NT2/D1 (cell line): Measurements from ENCODE around the gene PLCH1.
A peak's percentile ranks its signal among the peaks of the same experiment; 100 is the strongest.

Experiments
- DNase-seq: peaks from one replicate; pipeline ENCODE4 v3.0.0-alpha.2; 2011; ENCODE audit warnings: low read depth, low spot score
- H3K27me3 ChIP-seq: 2 replicates; pipeline ENCODE4 v1.6.0; 2011; ENCODE audit warnings: mild to moderate bottlenecking; ENCODE audit not compliant: insufficient read length, insufficient read depth
- H3K36me3 ChIP-seq: 2 replicates; pipeline ENCODE4 v1.6.1; 2011; ENCODE audit warnings: mild to moderate bottlenecking, low read length, mixed read lengths; ENCODE audit not compliant: insufficient read depth, insufficient read length
- H3K4me1 ChIP-seq: 2 replicates; pipeline ENCODE4 v1.5.1; 2011; ENCODE audit not compliant: insufficient read depth, insufficient read length
- H3K4me3 ChIP-seq: 2 replicates; pipeline ENCODE4 v1.5.1; 2011; ENCODE audit warnings: low read depth; ENCODE audit not compliant: insufficient read length
- H3K9ac ChIP-seq: 2 replicates; pipeline ENCODE4 v1.6.0; 2011; ENCODE audit warnings: low read depth; ENCODE audit not compliant: insufficient read length
- H3K9me3 ChIP-seq: 2 replicates; pipeline ENCODE4 v1.5.1; 2011; ENCODE audit warnings: mild to moderate bottlenecking, low read length; ENCODE audit not compliant: insufficient read depth
- SUZ12 ChIP-seq: IDR thresholded peaks from 2 replicates; pipeline ENCODE4 v1.6.1; 2011; ENCODE audit not compliant: insufficient read length, insufficient read depth; ENCODE audit errors: extremely low read depth
- YY1 ChIP-seq: IDR thresholded peaks from 2 replicates; pipeline ENCODE4 v1.6.1; 2011; ENCODE audit not compliant: insufficient read length, insufficient read depth
- ZNF274 ChIP-seq: IDR thresholded peaks from 2 replicates; pipeline ENCODE4 v1.6.1; 2011; ENCODE audit warnings: mild to moderate bottlenecking, low read depth, low read length

PLCH1 gene

GRCh38 chr3:155753038-155753639 is 8.3 kb upstream of the PLCH1 start:
- no peak overlapping the region for H3K9ac ChIP-seq
- H3K36me3 ChIP-seq = no peaks in the 10 kb centered on the region
- TF ChIP-seq YY1 (no peak), SUZ12 (no peak), ZNF274 (no peak)
- H3K4me3 ChIP-seq = no peak overlapping the region
- H3K4me1 ChIP-seq = no peaks in the 10 kb centered on the region
- H3K27me3 ChIP-seq = no peaks in the 10 kb centered on the region
- DNase-seq = no peak
- H3K9me3 ChIP-seq = no peaks in the 10 kb centered on the region

GRCh38 chr3:155748611-155749365 is 3.9 kb upstream of the PLCH1 start:
- no peak overlapping the region for H3K4me3 ChIP-seq
- H3K36me3 ChIP-seq = no peaks in the 10 kb centered on the region
- TF ChIP-seq ZNF274 = no peak
- H3K4me1 ChIP-seq = peaks cover 4% of the 10 kb centered on the region
- H3K9ac ChIP-seq = no peak overlapping the region
- no peaks in the 10 kb centered on the region for H3K27me3 ChIP-seq
- no peaks in the 10 kb centered on the region for H3K9me3 ChIP-seq
- DNase-seq = no peak

- no peaks in the 10 kb centered on the region for H3K27me3 ChIP-seq
- H3K4me1 ChIP-seq = peaks cover 4% of the 10 kb centered on the region
- no peak overlapping the region for H3K4me3 ChIP-seq
- H3K9ac ChIP-seq = no peak overlapping the region
- TF ChIP-seq YY1 = no peak
- TF ChIP-seq ZNF274 = no peak
- TF ChIP-seq SUZ12 = no peak
- DNase-seq = no peak
- H3K9me3 ChIP-seq = no peaks in the 10 kb centered on the region
- no peaks in the 10 kb centered on the region for H3K36me3 ChIP-seq
These were observed 3.0 kb upstream of the PLCH1 start for GRCh38 chr3:155747946-155748290.

GRCh38 chr3:155747286-155747945 is 2.5 kb upstream of the PLCH1 start:
- TF ChIP-seq YY1 (no peak), ZNF274 (no peak), SUZ12 (no peak)

DNA sequence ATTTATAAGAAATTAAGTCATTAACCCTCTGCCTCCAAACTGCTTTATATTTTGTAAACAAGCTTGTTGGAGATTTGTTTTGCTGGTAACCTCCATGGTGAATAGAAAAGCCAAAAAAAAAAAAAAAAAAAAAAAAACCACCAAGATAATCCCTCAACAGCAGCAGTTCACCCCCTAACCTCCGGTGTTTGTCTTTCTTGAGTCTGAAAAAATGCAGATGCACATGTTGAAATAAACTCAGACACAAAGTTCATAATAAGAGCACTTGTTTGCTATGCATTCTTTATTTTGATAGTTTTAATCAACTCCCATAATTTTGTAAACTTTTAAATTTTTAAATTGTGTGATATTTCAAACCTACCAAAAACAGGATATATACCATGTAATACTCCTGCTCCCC is 1.8 kb upstream of the PLCH1 start:
- TF ChIP-seq YY1 (no peak), ZNF274 (no peak), SUZ12 (no peak)
- Histone ChIP-seq H3K27me3 (no peaks in the 10 kb centered on the region), H3K4me1 (peaks cover 4% of the 10 kb centered on the region), H3K4me3 (no peak overlapping the region), H3K36me3 (no peaks in the 10 kb centered on the region), H3K9me3 (no peaks in the 10 kb centered on the region), H3K9ac (no peak overlapping the region)
- DNase-seq = no peak

More at GRCh38 chr3:155747286-155747945, 2.5 kb upstream of the PLCH1 start:
- Histone ChIP-seq H3K9me3 (no peaks in the 10 kb centered on the region), H3K4me1 (peaks cover 4% of the 10 kb centered on the region), H3K4me3 (no peak overlapping the region), H3K9ac (no peak overlapping the region), H3K36me3 (no peaks in the 10 kb centered on the region), H3K27me3 (no peaks in the 10 kb centered on the region)
- no peak for DNase-seq

GRCh38 chr3:155745795-155746550 is 1.1 kb upstream of the PLCH1 start:
- Histone ChIP-seq H3K9ac (peak overlapping the region; percentile 57), H3K36me3 (no peaks in the 10 kb centered on the region), H3K27me3 (no peaks in the 10 kb centered on the region), H3K4me1 (peaks cover 4% of the 10 kb centered on the region), H3K4me3 (peak overlapping the region; percentile 25), H3K9me3 (no peaks in the 10 kb centered on the region)
- no peak for DNase-seq
- TF ChIP-seq YY1 (no peak), ZNF274 (no peak), SUZ12 (no peak)

DNA sequence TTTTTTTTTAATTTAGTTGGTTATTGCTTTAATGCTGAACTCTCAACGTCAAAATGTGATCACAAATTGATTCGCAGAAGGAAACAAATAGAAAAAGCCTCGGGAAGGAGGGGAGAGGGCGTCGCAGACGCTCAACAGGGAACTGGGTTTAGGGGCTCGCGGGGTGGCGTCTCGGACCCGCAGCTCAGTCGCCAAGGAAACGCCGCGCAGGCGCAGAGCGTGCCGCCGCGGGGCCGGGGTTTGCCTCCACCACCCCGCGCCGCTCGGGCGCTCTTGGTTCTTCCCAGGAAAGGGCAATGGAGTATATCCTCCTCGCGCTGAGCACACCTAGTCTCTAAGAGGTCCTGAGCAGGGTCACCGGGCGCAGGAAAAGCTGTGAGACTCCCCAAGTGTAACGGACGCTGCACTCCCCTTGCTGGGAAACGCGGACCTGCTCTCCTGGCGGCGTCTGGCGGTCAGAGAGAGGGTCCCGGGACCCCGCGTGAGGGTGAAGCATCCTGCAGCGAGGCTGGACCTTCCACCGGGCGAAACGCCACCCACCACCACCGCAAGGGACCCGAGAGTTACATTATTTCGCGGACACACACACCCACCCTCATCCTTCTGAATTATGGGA is 753 bp downstream of the PLCH1 start:
- H3K9me3 ChIP-seq = no peaks in the 10 kb centered on the region
- peak overlapping the region; percentile 90 for H3K9ac ChIP-seq
- peaks cover 4% of the 10 kb centered on the region for H3K4me1 ChIP-seq
- no peak for TF ChIP-seq ZNF274
- no peak for TF ChIP-seq SUZ12
- no peak for TF ChIP-seq YY1
- peak overlapping the region; percentile 95 for H3K4me3 ChIP-seq
- H3K36me3 ChIP-seq = no peaks in the 10 kb centered on the region
- DNase-seq = no peak
- H3K27me3 ChIP-seq = no peaks in the 10 kb centered on the region
